ENCODE results near the gene C19orf12. TPM values are rescaled to one million over a fixed set of nuclear protein-coding genes. Genes with fewer than 3 reads are reported as not detected.

The C19orf12 gene
- total RNA-seq, 1 experiment from 2014 or later: 17.5 TPM

DNA sequence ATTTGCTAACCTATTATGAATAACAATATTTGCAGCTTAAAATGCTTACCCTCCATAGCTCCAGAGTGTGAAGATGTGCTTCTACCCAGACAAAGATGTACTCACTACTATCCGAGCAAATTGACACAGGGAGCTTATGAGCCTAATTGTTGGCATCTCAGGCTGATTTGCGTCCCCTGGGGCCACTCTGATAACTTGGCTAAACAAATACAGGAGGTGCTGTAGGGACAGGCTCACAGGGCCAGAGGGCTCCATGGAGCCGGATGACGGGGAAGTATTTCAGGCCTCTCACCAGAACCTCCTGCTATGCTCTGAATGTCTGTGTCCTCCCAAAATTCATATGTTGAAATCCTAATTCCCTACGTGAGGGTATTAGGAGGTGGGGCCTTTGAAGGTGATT lies 26.7 kb upstream of the C19orf12 start:
- peaks cover 73% of the 10 kb centered on the region for H3K27me3 Mint-ChIP-seq (ENCODE audit: unreplicated experiment)
- BruUV-seq (replicated peaks): no TSS peak
- CTCF ChIA-PET: no interaction called here

DNA sequence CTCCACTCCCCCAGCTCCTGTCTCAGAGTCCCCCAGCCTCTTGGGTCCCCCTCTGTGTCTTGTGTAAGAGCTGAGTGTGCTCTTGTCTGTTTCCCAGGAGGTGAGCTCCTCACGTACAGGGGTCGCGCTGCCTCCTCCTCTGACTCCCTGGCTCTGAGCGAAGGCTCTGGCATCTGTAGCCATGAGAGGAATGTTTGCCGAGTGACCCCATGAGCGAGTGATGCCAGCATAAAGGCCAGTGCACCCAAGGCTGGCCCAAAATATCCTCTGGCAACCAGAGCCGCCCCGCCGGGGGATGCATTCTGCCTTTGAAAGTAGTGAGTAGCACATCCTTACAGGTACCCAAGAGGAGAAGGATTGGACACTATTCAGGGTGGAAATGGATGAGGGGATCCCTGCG lies 26.2 kb upstream of the C19orf12 start:
- CTCF ChIA-PET: no interaction called here
- BruUV-seq (replicated peaks): no TSS peak

More for the DNA sequence above, 26.7 kb upstream of the C19orf12 start:
- TF ChIP-seq, protein P1, sequence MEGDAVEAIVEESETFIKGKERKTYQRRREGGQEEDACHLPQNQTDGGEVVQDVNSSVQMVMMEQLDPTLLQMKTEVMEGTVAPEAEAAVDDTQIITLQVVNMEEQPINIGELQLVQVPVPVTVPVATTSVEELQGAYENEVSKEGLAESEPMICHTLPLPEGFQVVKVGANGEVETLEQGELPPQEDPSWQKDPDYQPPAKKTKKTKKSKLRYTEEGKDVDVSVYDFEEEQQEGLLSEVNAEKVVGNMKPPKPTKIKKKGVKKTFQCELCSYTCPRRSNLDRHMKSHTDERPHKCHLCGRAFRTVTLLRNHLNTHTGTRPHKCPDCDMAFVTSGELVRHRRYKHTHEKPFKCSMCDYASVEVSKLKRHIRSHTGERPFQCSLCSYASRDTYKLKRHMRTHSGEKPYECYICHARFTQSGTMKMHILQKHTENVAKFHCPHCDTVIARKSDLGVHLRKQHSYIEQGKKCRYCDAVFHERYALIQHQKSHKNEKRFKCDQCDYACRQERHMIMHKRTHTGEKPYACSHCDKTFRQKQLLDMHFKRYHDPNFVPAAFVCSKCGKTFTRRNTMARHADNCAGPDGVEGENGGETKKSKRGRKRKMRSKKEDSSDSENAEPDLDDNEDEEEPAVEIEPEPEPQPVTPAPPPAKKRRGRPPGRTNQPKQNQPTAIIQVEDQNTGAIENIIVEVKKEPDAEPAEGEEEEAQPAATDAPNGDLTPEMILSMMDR (IDR thresholded peaks at IDR 0.05; ENCODE audit: unreplicated experiment): no peak
- H3K36me3 Mint-ChIP-seq (ENCODE audit: insufficient read depth, unreplicated experiment): no peaks in the 10 kb centered on the region
- no peak for DNase-seq
- H3K4me1 Mint-ChIP-seq (ENCODE audit: low read depth, unreplicated experiment): no peaks in the 10 kb centered on the region
- no peak overlapping the region for H3K27ac Mint-ChIP-seq (ENCODE audit: unreplicated experiment)
- no peaks in the 10 kb centered on the region for H3K9me3 Mint-ChIP-seq (ENCODE audit: low read depth, unreplicated experiment)
- intact Hi-C loops (cut with micrococcal nuclease; ENCODE audit: unreplicated experiment): no loop called here
- no peak overlapping the region for H3K4me3 Mint-ChIP-seq (ENCODE audit: low read depth, unreplicated experiment)

DNA sequence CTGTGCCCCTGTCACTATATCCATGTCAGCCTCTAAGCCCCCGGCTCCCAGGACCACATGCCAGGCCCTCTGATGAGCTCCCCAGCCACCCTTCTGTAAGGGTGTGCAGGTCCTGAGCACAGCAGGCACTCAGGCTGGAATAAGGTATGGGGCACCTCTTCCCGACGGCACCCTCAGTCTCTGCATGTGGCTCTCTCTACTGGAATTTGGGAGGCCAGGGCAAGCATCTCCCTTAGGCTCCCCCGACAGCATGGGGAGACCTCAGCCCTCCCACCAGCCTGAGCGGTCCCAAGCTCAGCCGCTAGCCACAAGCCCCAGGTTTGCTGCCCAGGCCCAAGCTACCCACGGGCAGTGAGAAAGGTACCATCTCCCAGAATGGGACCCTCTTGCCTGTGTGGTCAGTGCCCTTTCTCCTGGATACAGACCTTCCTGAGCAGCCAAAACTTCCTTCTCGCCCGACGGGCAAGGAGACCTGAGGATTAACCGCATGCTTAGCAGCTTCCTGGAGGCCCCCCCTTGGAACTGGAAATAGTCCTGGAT lies 22.5 kb upstream of the C19orf12 start:
- Mint-ChIP-seq H3K4me3 (ENCODE audit: low read depth, unreplicated experiment) (no peak overlapping the region), H3K27ac (ENCODE audit: unreplicated experiment) (no peak overlapping the region), H3K36me3 (ENCODE audit: insufficient read depth, unreplicated experiment) (no peaks in the 10 kb centered on the region), H3K4me1 (ENCODE audit: low read depth, unreplicated experiment) (no peaks in the 10 kb centered on the region), H3K27me3 (ENCODE audit: unreplicated experiment) (peaks cover 99% of the 10 kb centered on the region), H3K9me3 (ENCODE audit: low read depth, unreplicated experiment) (no peaks in the 10 kb centered on the region)
- CTCF ChIA-PET: no interaction called here
- no TSS peak for BruUV-seq (replicated peaks)
- DNase-seq: no peak
- intact Hi-C loops (cut with micrococcal nuclease; ENCODE audit: unreplicated experiment): no loop called here
- TF ChIP-seq, protein P1 (IDR thresholded peaks at IDR 0.05; ENCODE audit: unreplicated experiment): no peak

More for the DNA sequence above, 26.2 kb upstream of the C19orf12 start:
- Mint-ChIP-seq H3K4me3 (ENCODE audit: low read depth, unreplicated experiment) (no peak overlapping the region), H3K27ac (ENCODE audit: unreplicated experiment) (no peak overlapping the region), H3K36me3 (ENCODE audit: insufficient read depth, unreplicated experiment) (no peaks in the 10 kb centered on the region), H3K27me3 (ENCODE audit: unreplicated experiment) (peaks cover 79% of the 10 kb centered on the region), H3K4me1 (ENCODE audit: low read depth, unreplicated experiment) (no peaks in the 10 kb centered on the region), H3K9me3 (ENCODE audit: low read depth, unreplicated experiment) (no peaks in the 10 kb centered on the region)
- intact Hi-C loops (cut with micrococcal nuclease; ENCODE audit: unreplicated experiment): no loop called here
- no peak for DNase-seq
- TF ChIP-seq, protein P1 (IDR thresholded peaks at IDR 0.05; ENCODE audit: unreplicated experiment): no peak

DNA sequence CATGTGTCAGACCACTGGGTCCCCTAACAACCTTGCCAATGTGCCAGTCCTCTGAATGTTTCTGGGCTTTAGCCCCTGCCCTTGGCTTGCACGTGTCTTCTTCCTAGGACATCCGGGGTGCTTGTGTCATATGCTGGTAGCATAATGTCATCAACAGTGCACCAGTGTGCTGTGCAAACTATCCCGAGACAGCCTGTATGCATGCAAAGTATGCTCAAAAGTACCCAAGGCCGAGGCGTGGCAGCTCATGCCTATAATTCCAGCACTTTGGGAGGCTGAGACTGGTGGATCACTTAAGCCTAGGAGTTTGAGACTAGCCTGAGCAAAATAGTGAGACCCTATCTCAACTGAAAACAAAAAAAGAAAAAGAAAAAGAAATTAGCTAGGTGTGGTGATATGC lies 20.8 kb upstream of the C19orf12 start:
- CTCF ChIA-PET: no interaction called here
- H3K4me1 Mint-ChIP-seq (ENCODE audit: low read depth, unreplicated experiment): no peaks in the 10 kb centered on the region
- no peaks in the 10 kb centered on the region for H3K9me3 Mint-ChIP-seq (ENCODE audit: low read depth, unreplicated experiment)
- DNase-seq: no peak
- intact Hi-C loops (cut with micrococcal nuclease; ENCODE audit: unreplicated experiment): no loop called here
- BruUV-seq (replicated peaks): no TSS peak
- peaks cover 98% of the 10 kb centered on the region for H3K27me3 Mint-ChIP-seq (ENCODE audit: unreplicated experiment)
- H3K36me3 Mint-ChIP-seq (ENCODE audit: insufficient read depth, unreplicated experiment): no peaks in the 10 kb centered on the region
- no peak overlapping the region for H3K4me3 Mint-ChIP-seq (ENCODE audit: low read depth, unreplicated experiment)
- no peak overlapping the region for H3K27ac Mint-ChIP-seq (ENCODE audit: unreplicated experiment)
- TF ChIP-seq, protein P1 (IDR thresholded peaks at IDR 0.05; ENCODE audit: unreplicated experiment): no peak
